ENCODE results near the gene FBXL13.
"Not testable (repeated sequence)": the region's sequence is repeated elsewhere in the genome, so short reads cannot be mapped to it uniquely, and the experiment has no call there.

FBXL13 gene

DNA sequence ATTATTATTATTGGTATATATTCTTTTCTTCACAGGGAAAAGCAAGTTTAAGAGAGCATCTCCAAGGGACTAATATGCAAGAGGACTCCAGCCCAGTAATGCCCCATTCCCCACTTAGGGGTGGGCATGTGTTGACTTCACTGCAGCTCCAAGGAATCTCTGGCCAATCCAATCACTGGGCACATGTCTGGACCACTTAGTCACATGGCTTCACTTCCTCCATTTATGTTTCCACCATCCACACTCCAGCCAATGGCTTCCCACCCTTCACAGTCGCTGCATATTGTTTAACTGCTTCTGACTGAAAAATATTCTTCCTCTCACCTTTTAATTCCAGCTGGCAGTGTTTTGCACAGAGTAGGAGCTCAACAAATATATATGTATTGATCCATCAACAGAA, 43.6 kb downstream of the FBXL13 start:
- intact Hi-C loops (cut with DNase I; ENCODE audit: low total_unique reads), result no loop called here
- H3K36me3 ChIP-seq, result no peaks in the 10 kb centered on the region

DNA sequence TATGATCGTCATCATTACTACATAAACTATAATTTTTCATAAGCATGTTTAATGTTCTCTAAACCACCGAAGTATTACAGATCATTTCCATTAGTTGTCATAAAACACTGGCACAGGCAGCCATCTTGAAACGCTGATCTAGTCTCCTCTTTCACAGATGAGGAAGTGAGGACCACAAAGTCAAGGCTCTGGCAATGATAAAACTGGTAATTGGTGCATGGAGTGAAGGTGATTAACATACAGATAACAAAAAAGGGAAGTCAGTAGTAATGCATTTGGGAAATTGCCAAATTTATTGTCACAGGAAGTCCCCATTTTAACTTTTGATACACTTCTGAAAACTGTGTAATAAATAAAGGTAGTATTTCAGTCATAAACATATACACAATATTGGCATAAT, 49.3 kb downstream of the FBXL13 start:
- Histone ChIP-seq H3K9me3 (no peaks in the 10 kb centered on the region), H3K27me3 (no peaks in the 10 kb centered on the region), H3K4me1 (no peaks in the 10 kb centered on the region), H3K4me3 (no peak overlapping the region), H3K36me3 (no peaks in the 10 kb centered on the region), H3K27ac (no peak overlapping the region)
- no peak for DNase-seq
- TF ChIP-seq, protein P1, sequence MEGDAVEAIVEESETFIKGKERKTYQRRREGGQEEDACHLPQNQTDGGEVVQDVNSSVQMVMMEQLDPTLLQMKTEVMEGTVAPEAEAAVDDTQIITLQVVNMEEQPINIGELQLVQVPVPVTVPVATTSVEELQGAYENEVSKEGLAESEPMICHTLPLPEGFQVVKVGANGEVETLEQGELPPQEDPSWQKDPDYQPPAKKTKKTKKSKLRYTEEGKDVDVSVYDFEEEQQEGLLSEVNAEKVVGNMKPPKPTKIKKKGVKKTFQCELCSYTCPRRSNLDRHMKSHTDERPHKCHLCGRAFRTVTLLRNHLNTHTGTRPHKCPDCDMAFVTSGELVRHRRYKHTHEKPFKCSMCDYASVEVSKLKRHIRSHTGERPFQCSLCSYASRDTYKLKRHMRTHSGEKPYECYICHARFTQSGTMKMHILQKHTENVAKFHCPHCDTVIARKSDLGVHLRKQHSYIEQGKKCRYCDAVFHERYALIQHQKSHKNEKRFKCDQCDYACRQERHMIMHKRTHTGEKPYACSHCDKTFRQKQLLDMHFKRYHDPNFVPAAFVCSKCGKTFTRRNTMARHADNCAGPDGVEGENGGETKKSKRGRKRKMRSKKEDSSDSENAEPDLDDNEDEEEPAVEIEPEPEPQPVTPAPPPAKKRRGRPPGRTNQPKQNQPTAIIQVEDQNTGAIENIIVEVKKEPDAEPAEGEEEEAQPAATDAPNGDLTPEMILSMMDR (IDR thresholded peaks at IDR 0.05), result no peak
- intact Hi-C loops (cut with DNase I; ENCODE audit: low total_unique reads), result no loop called here

More for the DNA sequence above, 43.6 kb downstream of the FBXL13 start:
- TF ChIP-seq, protein P1 (IDR thresholded peaks at IDR 0.05), result no peak
- no peak overlapping the region for H3K4me3 ChIP-seq
- no peak overlapping the region for H3K27ac ChIP-seq
- no peak for DNase-seq
- no peaks in the 10 kb centered on the region for H3K27me3 ChIP-seq
- no peaks in the 10 kb centered on the region for H3K4me1 ChIP-seq
- no peaks in the 10 kb centered on the region for H3K9me3 ChIP-seq

DNA sequence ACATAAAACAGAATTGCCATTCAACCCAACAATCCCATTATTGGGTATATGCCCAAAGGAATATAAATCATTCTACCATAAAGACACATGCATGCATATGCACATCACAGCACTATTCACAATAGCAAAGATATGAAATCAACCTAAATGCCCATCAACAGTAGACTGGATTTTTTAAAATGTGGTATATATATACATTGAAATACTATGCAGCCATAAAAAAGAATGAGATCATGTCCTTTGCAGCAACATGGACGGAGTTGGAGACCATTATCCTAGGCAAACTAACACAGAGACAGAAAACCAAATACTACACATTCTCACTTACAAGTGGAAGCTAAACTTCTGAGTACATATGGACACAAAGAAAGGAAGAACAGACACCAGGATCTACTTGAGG, 51.0 kb downstream of the FBXL13 start:
- H3K27me3 ChIP-seq; H3K4me3 ChIP-seq; H3K27ac ChIP-seq; DNase-seq; H3K9me3 ChIP-seq; intact Hi-C loops (cut with DNase I; ENCODE audit: low total_unique reads); H3K36me3 ChIP-seq; H3K4me1 ChIP-seq: not testable (repeated sequence)

DNA sequence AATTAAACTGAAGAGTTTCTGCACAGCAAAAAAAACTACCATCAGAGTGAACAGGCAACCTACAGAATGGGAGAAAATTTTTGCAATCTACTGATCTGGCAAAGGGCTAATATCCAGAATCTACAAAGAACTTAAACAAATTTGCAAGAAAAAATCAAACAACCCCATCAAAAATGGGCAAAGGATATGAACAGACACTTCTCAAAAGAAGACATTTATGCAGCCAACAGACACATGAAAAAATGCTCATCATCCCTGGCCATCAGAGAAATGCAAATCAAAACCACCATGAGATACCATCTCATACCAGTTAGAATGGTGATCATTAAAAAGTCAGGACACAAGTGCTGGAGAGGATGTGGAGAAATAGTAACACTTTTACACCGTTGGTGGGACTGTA, 53.1 kb downstream of the FBXL13 start:
- H3K36me3 ChIP-seq; H3K4me3 ChIP-seq; H3K9me3 ChIP-seq; H3K27me3 ChIP-seq; intact Hi-C loops (cut with DNase I; ENCODE audit: low total_unique reads); H3K4me1 ChIP-seq; DNase-seq; H3K27ac ChIP-seq: not testable (repeated sequence)

DNA sequence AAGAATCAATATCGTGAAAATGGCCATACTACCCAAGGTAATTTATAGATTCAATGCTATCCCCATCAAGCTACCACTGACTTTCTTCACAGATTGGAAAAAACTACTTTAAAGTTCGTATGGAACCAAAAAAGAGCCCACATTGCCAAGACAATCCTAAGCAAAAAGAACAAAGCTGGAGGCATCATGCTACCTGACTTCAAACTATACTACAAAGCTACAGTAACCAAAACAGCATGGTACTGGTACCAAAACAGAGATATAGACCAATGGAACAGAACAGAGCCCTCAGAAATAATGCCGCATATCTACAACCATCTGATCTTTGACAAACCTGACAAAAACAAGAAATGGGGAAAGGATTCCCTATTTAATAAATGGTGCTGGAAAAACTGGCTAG, 53.7 kb downstream of the FBXL13 start:
- H3K4me3 ChIP-seq; H3K36me3 ChIP-seq; H3K9me3 ChIP-seq; H3K27me3 ChIP-seq; DNase-seq; H3K4me1 ChIP-seq; H3K27ac ChIP-seq; intact Hi-C loops (cut with DNase I; ENCODE audit: low total_unique reads): not testable (repeated sequence)

DNA sequence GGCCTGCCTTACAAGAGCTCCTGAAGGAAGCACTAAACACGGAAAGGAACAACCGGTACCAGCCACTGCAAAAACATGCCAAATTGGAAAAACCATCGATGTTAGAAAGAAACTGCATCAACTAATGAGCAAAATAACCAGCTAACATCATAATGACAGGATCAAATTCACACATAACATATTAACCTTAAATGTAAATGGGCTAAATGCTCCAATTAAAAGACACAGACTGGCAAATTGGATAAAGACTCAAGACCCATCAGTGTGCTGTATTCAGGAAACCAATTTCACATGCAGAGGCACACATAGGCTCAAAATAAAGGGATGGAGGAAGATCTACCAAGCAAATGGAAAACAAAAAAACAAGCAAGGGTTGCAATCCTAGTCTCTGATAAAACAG, 56.3 kb downstream of the FBXL13 start:
- H3K4me1 ChIP-seq; H3K4me3 ChIP-seq; intact Hi-C loops (cut with DNase I; ENCODE audit: low total_unique reads); DNase-seq; H3K27ac ChIP-seq; H3K27me3 ChIP-seq; H3K36me3 ChIP-seq; H3K9me3 ChIP-seq: not testable (repeated sequence)

DNA sequence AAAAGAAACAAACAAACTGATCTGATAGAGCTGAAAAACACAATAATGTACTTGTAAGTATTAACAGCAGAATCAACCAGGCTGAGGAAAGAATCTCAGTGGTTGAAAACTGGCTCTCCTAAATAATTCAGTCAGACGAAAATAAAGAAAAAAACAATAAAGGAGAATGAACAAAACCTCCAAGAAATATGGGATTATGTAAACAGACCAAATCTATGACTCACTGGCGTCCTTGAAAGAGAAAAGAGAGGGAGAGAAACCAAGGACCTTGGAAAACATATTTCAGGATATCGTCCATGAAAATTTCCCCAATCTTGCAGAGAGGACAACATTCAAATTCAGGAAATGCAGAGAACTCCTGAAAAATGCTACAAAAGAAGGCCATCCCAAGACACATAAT, 62.9 kb downstream of the FBXL13 start:
- no peaks in the 10 kb centered on the region for H3K27me3 ChIP-seq
- no peak overlapping the region for H3K4me3 ChIP-seq
- DNase-seq, result no peak
- peaks cover 0 to 8% (median 7%) of the 10 kb centered on the region in 3 donors for H3K9me3 ChIP-seq
- no peak overlapping the region for H3K27ac ChIP-seq
- no peaks in the 10 kb centered on the region for H3K4me1 ChIP-seq
- TF ChIP-seq, protein P1 (IDR thresholded peaks at IDR 0.05), result no peak
- H3K36me3 ChIP-seq, result no peaks in the 10 kb centered on the region
- intact Hi-C loops (cut with DNase I; ENCODE audit: low total_unique reads), result no loop called here

DNA sequence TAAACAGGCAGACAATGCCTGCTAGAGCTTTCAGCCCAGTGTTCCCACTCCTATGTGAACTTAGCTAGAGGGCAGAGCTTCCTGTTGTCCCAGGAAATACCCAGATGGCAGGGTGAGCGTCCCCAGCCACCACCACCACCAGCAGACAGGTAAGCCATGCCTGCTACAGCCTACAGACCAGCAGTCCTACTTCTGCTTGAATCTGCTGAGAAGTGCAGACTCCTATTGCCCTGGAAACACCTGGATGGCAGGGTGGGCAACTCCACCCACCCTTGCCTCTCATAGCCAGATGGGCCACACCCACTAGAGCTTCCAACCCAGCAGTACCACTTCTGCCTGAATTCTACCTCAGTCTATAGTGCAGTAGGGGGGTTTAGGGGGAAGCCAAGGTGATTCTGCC, 64.4 kb downstream of the FBXL13 start:
- intact Hi-C loops (cut with DNase I; ENCODE audit: low total_unique reads), result no loop called here
- TF ChIP-seq, protein P1 (IDR thresholded peaks at IDR 0.05), result no peak
- Histone ChIP-seq H3K9me3 (no peaks in the 10 kb centered on the region), H3K27me3 (no peaks in the 10 kb centered on the region), H3K27ac (no peak overlapping the region), H3K36me3 (no peaks in the 10 kb centered on the region), H3K4me1 (no peaks in the 10 kb centered on the region), H3K4me3 (no peak overlapping the region)
- DNase-seq, result no peak
